ENCODE results near the gene IRF8.

DNA sequence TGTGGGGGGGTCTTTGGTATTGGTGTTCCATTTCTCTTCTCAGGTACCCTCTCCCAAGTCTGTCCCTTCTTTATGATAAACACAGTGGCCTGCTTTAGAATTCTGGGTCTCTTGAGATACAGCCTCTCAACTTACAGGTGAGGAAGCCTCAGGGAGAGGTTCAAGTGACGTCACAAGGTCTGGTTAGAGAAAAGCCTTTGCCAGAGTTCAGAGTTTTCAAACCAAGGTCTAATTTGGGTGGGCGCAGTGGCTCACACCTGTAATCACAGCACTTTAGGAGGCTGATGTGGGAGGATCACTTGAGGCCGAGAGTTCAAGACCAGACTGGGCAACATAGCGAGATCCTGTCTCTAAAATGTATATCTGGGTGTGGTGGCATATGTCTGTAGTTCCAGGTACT lies 2.1 kb downstream of the IRF8 start:
- TF ChIP-seq, protein P1, sequence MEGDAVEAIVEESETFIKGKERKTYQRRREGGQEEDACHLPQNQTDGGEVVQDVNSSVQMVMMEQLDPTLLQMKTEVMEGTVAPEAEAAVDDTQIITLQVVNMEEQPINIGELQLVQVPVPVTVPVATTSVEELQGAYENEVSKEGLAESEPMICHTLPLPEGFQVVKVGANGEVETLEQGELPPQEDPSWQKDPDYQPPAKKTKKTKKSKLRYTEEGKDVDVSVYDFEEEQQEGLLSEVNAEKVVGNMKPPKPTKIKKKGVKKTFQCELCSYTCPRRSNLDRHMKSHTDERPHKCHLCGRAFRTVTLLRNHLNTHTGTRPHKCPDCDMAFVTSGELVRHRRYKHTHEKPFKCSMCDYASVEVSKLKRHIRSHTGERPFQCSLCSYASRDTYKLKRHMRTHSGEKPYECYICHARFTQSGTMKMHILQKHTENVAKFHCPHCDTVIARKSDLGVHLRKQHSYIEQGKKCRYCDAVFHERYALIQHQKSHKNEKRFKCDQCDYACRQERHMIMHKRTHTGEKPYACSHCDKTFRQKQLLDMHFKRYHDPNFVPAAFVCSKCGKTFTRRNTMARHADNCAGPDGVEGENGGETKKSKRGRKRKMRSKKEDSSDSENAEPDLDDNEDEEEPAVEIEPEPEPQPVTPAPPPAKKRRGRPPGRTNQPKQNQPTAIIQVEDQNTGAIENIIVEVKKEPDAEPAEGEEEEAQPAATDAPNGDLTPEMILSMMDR (IDR thresholded peaks at IDR 0.05) = no peak
- no peak for TF ChIP-seq POLR2A (IDR thresholded peaks at IDR 0.05)
